Fibroblast of skin of back (primary cell): ENCODE measurements around the gene CNP.

Source experiments
- DNase-seq: peaks from one replicate; pipeline ENCODE4 v3.0.0-alpha.2; 2013

CNP gene

DNA sequence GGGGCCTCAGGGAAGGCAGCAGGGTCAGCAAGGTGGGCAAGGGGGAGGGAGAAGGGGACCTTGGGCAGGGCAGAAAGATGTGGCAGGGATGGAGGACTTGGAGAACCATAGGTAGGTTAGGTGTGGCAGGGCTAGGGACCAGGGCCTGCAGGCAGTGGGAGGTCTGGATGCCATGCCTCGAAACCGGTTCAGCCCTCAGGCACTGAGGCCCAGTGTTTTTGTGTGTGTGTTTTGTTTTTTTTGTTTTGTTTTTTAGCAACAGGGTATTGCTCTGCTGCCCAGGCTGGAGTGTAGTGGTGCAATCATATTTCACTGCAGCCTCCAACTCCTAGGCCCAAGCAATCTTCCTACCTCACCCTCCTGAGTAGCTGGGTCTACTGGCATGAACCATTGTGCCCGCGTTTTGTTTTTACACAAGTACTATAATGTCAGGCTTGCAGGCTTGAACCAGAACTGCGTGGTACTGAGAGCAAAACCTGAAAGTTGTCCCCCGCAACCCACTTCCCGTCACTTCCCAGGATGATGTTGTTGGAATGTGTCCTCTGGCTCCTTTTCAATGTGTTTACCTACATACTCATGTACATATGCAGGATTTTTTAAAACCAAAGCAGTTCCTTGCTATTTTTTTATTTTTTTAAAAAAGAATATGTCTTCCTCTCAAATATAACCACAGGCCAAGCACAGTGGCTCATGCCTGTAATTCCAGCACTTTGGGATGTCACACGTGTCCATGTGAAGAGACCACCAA is 23.8 kb upstream of the CNP start:
- DNase-seq: no peak

DNA sequence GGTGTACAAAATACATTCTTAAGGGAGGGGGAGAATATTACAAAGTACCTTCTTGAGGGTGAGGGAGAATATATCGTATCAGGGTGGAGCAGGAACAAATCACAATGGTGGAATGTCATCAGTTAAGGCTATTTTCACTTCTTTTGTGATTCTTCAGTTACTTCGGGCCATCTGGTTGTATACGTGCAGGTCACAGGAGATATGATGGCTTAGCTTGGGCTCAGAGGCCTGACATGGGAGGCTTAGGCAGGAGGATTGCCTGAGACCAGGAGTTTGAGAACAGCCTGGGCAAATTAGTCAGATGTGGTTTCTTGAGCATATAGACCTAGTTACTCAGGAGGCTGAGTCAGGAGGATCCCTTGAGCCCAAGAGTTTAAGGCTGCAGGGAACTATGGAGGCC is 23.1 kb upstream of the CNP start:
- no peak for DNase-seq

DNA sequence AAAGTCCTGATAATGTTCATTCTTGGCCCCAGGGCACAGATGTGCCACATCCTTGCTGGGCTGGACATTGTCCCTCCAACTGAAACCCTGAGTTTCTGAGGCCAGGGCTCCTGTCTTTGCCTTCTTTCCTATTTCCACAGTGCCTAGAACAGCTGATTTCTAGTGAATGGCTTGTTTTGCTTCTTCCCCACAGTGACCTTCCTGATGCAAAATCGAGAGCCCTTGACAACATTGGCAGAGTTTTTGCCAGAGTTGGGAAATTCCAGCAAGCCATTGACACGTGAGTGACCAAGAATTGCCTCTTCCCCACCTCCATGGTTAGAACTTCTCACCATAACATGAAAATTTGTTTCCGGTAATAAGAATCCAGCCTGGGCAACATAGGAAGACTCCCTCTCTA is 21.7 kb upstream of the CNP start:
- DNase-seq: no peak

DNA sequence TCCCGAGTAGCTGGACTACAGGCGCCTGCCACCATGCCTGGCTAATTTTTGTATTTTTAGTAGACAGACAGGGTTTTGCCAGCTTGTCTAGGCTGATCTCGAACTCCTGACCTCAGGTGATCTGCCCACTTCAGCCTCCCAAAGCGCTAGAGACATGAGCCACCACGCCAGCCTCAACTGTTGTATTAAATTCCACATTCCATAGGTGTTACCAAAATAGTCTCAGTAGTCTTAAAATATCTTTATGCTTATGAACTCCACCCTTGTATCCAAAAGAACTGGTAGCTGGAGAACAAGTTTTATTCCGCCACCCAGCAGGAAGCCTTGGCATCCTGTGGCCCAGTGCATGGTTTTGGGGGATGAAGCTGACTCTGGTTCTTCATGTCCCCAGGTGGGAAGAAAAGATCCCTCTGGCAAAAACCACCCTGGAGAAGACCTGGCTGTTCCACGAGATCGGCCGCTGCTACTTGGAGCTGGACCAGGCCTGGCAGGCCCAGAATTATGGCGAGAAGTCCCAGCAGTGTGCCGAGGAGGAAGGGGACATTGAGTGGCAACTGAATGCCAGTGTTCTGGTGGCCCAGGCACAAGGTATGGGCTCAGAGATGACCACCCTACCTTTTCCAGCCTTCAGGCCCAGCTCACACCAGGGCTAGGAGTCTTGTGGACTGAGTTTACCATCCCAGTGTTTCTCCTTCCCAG is 17.7 kb upstream of the CNP start:
- DNase-seq: no peak

DNA sequence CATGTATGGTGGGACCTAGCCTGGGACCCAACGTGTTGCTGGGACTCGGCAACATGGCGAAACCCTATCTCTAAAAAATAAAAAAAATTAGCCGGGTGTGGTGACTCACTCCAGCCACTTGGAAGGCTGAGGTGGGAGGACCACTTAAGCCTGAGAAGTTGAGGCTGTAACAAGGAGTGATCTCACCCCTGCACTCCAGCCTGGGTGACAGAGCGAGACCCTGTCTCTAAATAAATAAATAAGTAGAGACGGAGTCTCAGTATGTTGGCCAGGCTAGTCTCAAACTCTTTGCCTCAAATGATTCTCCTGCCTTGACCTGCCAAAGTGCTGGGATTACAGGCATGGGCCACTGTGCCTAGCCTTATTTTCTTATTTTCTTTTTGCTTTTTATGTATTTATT is 10.1 kb upstream of the CNP start:
- no peak for DNase-seq

DNA sequence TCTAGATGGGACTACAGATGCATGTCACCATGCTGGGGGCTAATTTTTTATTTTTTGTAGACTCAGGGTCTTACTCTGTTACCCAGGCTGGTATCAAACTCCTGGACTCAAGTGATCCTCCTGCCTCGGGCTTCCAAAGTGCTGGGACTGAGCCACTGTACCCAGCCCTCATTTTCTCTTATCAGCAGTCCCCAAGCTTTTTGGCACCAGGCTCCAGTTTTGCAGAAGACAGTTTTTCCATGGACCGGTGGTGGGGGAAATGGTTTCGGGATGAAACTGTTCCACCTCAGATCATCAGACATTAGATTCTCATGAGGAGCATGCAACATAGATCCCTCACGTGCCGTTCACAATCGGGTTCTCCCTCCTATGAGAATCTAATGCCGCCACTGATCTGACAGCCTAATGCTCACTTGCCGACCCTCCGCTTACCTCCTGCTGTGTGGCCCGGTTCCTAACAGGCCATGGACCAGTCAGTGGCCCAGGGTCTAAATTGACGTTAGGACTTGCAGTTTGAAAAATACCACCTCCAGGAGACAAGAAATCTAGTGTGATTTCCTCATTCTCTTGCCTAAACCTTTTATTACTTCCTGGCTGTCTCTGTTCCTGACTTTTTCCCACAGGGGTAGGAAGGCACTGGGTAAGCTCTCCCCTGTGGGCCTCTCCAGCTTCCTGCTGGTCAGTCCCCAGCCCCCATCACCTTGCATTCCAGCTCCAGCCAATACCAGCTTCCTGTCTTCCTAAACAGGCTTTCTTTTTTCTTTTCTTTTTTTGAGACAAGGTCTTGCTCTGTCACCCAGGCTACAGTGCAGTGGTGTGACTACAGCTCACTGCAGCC is 9.3 kb upstream of the CNP start:
- DNase-seq: peak; percentile 40

DNA sequence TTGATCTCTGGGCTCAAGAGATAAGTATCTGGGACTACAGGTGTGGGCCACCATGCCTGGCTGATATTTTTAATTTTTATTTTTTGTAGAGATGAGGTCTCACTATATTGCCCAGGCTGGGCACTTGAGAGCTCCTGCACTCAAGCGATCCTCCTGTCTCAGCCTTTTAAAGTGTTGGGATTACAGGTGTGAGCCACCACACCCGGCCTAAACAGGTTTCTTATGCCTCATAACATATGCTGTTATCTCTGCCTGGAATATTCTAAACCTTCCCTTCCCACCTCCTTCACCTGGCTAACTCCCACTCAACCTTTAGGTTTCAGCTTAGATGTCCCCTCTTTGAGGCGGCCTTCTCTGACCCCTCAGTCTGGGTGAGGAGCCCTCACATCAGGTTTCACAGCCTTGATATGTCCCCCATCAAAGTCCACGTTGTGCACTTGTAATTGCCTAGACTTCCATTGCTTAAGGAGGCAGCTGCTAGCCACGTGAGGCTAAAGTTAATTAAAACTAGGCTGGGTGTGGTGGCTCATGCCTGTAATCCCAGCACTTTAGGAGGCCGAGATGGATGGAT is 8.6 kb upstream of the CNP start:
- DNase-seq: no peak

DNA sequence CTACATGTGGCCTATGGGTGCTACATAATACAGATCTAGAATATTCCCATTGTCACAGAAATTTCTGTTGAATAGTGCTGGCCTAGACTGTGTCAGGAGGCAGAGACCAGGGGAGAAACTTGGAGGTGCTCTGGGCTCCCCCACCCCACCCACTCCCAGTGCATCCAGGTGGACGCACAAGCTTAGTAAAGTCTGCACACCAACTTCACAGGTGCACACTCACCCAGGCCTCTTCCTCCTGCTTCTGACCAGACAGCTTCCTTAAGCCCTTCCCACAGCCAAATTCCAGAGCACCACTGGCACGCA is 7.6 kb upstream of the CNP start:
- peak; percentile 46 for DNase-seq

DNA sequence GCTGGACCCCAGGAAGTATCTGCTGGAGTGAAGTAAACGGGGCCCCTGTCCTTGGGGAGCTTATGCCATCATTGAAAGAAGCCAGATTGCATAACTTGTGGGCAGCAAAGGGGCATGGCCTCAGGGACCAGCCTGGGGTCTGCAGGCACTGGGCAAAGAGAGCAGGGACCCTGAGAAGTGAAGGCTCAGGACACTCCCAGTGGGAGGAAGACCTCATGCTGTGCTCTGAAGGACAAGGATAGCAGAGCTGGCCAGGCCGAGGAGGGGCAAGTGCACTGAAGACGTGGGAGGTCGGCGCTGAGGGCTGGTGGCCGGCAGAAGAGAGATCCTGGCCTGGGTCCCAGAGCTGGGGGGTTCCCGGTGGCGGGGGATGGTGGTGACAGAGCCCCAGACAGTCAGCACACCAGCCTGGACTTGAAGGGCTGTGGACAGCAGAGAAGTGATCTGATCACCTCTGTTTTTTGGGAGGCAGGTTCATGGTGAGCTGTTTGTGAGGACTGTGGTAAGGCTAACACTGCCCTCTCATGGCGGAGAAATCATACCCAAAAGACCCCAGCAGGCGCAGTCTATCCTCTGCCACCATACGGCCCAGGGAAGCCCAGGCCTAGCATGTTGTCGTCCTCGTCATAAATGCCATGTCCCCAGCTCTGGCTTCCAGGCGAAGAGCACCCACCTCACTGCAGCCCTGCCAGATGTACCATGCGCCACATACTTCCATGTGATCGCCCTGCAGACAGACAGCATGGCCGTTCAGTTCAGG is 7.1 kb upstream of the CNP start:
- DNase-seq: peak; percentile 45

DNA sequence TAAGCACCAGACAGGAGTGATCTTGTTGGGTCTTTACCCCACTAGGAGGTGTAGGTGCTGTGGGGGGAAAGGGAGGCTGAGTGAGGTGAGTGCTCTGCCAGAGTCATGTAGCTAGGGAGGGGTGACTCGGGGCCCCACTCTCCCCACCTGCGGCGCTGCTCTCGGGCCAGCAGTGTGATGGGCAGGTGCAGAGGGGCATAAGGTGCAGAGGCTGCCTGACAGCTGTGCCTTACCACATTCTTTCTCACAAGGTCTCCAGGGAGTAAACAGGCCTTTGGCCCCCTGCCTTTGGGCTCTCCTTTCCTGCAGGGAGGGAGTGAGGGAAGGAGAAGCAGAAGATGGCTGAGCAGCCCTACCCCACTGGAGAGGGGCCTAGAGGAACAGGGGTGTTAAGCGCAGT is 4.5 kb upstream of the CNP start:
- no peak for DNase-seq

DNA sequence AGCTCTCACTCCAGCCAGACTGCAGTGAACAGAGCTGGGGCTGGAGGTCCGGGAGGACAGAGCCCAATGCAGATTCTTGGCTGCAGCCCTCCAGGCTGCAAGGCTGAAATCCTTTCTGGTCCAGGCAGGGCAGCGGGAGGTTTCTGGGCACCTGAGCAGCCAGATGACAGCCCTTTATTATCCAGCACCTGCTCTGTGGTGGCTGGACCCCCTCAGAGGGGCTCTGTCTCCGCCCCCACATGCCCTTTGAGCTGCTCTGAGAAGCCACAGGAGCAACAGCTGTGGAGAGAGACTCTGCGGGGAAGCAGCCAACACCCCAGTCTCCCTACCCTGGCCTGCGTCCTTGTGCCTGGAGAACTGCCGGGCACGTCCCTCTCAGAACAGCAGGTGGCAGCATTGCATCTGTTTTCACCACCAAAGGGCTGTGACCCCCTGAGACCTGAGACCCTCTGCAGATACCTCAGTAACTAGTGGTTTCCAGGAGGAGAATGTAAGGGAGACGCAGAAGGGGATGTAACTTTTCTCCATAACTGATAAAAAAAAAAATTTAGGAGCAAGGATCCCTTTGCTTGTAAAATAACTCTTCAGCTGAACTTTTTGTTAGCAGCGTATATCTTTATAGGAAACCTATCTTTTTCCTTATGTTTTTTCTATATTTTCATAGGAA is 3.7 kb upstream of the CNP start:
- peak; percentile 55 for DNase-seq

DNA sequence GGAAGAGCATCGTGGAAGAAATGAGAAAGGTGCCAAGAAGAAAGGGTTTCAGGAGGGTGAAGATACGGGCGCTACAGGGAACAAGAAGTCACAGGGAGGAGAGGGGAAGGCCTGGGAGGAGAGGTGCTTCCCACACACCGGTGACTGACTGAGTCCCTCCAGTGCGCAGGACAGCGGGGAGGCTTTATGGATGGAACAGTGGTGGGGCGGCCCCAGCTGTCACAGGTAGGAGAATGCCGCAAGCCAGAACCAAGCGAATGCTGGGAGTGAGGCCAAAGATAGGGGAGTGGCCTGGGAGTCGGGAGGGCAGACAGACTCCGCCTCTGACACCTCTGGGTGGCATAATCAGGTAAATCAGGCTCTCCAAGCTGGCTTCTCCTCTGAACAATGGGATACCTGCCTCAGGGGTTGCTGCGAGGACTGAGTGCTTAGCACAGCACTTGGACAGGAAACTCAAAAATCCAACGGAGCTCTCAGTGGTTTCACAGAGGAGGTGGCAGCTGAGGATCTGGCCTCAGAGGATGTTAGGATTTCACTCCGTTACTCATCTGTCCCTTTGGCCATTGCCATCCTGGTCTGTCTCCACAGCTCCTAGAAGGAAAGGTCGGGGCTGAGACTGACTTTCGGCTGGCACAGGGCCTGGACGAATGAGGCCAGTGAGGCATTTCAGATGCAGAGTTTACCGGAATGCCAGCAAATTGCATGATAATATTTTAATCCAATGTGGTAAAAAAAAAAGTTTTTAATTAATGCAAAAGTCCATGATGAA is 717 bp upstream of the CNP start:
- peak; percentile 39 for DNase-seq

DNA sequence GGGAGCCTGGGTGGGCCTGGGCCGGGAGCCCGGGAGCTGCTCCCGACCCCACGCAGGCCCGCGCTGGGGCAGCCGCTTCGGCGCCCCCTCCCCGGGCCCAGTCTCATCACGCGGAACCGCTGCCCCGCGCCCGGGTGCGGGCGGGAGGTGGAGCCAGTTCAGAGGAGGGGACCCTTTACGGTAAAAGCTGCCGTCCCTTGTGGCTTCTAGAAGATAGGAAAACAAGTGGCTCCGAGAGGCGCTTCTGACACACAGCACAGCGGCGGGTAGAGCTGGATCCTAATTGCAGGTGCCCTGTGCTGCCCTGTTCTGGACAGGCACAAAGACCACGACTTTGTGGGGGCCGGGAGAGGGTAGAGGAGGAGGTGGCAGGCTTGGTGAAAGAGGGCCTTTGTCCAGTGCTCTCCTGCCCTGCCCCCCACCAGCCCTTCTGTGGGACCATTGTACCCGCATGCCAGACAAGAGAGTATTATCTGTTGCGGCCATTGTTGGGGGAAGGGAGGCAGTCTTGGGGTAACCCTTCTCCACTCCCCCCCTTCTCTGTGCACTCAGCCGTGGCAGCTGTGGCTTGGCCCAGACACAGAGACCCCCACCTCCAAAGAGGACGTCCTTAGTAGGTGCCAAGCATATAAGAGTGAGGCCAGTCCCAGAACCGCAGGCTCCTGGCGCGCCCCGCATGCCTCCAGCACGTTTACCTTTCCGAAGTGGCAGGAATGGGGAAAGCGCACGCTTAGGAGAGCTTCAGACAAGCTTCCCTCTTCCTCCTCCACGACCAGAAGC is 736 bp downstream of the CNP start:
- DNase-seq: peak; percentile 26

DNA sequence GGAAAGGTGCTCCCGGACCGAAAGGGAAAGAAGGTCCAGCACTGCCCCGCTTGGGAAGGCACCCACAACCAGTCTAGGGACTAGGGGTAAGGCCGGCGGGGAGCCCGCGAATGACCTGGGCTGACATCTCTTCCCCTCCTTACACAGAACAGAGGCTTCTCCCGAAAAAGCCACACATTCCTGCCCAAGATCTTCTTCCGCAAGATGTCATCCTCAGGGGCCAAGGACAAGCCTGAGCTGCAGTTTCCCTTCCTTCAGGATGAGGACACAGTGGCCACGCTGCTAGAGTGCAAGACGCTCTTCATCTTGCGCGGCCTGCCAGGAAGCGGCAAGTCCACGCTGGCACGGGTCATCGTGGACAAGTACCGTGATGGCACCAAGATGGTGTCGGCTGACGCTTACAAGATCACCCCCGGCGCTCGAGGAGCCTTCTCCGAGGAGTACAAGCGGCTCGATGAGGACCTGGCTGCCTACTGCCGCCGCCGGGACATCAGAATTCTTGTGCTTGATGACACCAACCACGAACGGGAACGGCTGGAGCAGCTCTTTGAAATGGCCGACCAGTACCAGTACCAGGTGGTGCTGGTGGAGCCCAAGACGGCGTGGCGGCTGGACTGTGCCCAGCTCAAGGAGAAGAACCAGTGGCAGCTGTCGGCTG is 1.5 kb downstream of the CNP start:
- DNase-seq: no peak

DNA sequence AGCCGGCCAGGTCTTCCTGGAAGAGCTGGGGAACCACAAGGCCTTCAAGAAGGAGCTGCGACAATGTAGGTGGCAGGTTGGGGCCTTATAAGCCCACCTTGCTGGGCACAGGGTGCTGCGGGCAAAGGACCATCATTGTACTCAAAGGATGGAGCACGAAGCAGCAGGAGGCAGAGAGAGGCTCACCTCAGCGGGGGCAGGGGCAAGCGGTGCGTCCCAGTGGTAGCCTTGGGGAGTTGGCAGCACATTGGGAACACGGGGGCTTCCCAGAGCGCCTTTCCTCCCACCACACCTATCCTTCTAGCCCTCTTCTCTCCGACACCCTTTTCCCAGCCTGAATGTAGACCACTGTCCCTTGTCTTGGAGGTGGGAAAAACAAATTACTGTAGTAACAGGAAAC is 2.1 kb downstream of the CNP start:
- no peak for DNase-seq

DNA sequence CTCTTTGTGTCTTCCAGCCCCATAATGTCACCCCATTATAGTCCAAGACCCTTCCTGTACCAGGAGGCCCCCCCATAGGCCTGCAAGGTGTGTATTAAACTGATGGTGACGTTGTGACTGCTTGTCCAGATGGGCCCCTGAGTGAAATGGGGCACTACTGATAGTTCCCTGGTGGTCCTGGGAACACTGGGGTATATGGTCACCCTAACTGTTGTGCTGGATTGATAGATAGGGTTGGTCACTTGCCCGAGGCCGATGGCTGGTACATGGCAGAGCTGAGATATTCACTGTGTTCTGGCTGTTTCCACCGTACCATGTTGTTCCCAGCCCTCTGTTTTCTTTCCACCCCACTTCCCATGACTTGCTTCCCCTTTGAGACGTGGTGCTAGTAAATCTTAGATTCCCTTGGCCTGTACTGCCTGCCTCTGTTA is 4.3 kb downstream of the CNP start:
- no peak for DNase-seq

DNA sequence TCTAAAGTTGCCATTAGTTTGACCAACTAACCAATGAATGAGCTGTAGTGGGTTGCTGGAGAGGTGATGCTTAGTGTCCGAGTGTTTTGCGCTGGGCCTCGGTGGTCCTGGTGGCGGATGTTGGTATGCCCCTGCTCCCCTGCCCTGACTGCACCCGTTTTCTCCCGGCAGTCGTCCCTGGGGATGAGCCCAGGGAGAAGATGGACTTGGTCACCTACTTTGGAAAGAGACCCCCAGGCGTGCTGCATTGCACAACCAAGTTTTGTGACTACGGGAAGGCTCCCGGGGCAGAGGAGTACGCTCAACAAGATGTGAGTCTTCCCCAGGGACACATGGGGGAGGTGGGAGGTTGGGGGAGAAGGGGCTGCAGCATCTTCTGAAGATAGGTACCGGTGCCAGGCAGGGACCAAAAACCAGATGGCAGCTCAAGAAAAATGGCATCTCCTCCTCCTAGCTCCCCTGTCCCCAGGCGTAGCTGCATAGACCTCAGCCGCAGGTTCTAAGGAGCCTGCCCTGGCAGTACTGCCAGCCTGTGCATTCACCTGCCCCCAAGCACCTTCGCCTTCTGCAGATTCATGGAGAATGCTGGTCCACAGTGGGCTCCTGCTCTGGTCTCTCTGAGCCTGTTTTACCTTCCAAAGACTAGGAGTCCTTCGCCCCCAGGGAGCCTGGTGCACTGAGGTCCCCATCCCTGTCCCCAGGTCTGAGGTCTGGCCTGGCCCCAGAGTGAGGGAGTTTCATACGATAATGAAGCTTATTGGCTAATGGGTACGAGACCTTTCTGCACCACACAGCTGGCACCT is 5.3 kb downstream of the CNP start:
- no peak for DNase-seq

DNA sequence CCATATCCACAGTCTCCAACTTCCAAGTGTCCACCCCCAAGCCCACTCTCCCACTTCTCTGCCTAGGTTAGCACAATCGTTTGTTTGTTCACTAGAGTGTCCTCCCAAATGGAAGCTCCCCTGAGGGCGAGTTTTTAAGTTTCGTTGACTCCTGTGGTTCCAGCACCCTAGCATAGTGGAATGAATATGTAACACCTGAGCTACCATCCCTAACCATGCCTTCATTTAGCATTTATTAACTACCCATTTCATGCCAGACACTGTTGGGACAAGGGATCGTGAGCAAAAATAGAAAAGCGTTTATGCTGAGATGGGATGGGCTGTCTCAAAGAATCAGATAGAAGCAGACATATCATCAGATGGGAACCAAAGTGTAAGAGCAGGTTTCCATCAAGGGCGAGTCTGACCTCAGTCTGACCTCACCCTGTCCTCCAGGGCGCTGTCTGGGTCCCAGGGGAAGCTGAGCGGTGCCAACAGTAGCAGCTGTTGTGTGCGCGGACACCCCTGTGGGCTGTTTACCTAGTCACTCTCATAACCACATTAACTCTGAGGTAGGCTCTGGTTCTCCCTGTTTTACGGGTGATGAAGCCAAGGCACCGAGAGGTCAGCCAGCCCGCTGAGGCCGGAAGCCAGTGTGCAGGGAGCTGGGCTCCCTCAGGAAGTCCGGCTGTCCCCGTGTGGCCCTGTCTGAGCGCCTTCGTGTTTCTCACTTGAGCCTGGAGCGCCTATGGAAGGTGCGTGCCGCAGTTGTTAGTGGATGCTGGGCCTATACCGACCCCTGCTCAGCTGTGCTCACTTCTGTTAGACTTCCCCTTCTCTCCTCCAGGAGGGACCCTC is 6.2 kb downstream of the CNP start:
- DNase-seq: no peak
